GM12878 (cell line): ENCODE results near the gene LSM10. TPM values are rescaled to one million over a fixed set of nuclear protein-coding genes. Genes with fewer than 3 reads are reported as not detected.

Experiments used
- ATAC-seq: fragments of 200-7000 bp; cut with Tn5 transposase; 3 replicates; pipeline ENCODE4 v1.9.1; 2020; ENCODE audit warnings: mild to moderate bottlenecking, moderate library complexity
- BruUV-seq: library from RNA; stranded (reverse); fragments of 400-500 nt; replicated peaks from 2 replicates; lab custom pipeline; 2021; lab: Mats Ljungman, UMichigan
- CTCF ChIA-PET: fragments of 300-600 bp; sonication (Branson Sonifier 250); formaldehyde crosslinking; extraction: SDS; loops from one replicate; lab custom pipeline; 2021; ENCODE audit warnings: inconsistent platforms; lab: Yijun Ruan, JAX
- POLR2A ChIA-PET: fragments of 350-600 bp; formaldehyde crosslinking; extraction: SDS; loops from one replicate; lab custom pipeline; 2021; ENCODE audit warnings: inconsistent platforms; lab: Charles Lee
- RAD21 ChIA-PET: fragments of 300-600 bp; sonication (Branson Sonifier 250); formaldehyde crosslinking; loops from one replicate; lab custom pipeline; 2023; ENCODE audit warnings: antibody characterized with exemption; ENCODE audit not compliant: unreplicated experiment; lab: Charles Lee
- SMC1A ChIA-PET: fragments of 300-600 bp; sonication (Branson Sonifier 250); formaldehyde crosslinking; loops from one replicate; lab custom pipeline; 2023; ENCODE audit not compliant: unreplicated experiment, uncharacterized antibody; lab: Charles Lee
- DNase-seq: peaks from one replicate; pipeline ENCODE4 v3.0.0-alpha.2; 2011; ENCODE audit warnings: low read depth, low spot score
- FAIRE-seq: peaks from 3 replicates; lab custom pipeline; 2011; peaks lifted over from hg19 to GRCh38; lab: Jason Lieb, UNC
- H2AFZ ChIP-seq: 2 replicates; pipeline ENCODE4 v1.6.0; 2011; ENCODE audit warnings: low read depth, low read length, control low read depth; ENCODE audit not compliant: control insufficient read depth
- H3K27ac ChIP-seq: 2 replicates; pipeline ENCODE4 v1.5.1; 2011; ENCODE audit warnings: control low read depth; ENCODE audit not compliant: control insufficient read depth, insufficient read depth
- H3K27me3 ChIP-seq, 2 experiments: replicated peaks in 1 of 2; 2 replicates each; pipeline versions ENCODE4 v1.6.0 to v1.6.1; 2011; ENCODE audit warnings: low read length in 1 of 2; ENCODE audit not compliant: control insufficient read depth in 2 of 2, insufficient read depth in 2 of 2
- H3K36me3 ChIP-seq, 2 experiments: 2 replicates each; pipeline ENCODE4 v1.5.1; 2011; ENCODE audit warnings: low read length in 1 of 2; ENCODE audit not compliant: control insufficient read depth in 2 of 2, insufficient read depth in 2 of 2
- H3K4me1 ChIP-seq: 2 replicates; pipeline ENCODE4 v1.6.1; 2011; ENCODE audit warnings: mild to moderate bottlenecking, low read length, moderate library complexity, mixed read lengths; ENCODE audit not compliant: control insufficient read depth, insufficient read depth
- H3K4me2 ChIP-seq: 2 replicates; pipeline ENCODE4 v1.6.0; 2011; ENCODE audit warnings: control low read depth; ENCODE audit not compliant: control insufficient read depth, insufficient read depth
- H3K4me3 ChIP-seq: fragments of 200-600 bp; sonication (generic); 2 replicates; pipeline ENCODE4 v1.5.1; 2016
- H3K79me2 ChIP-seq: 2 replicates; pipeline ENCODE4 v1.6.0; 2011; ENCODE audit warnings: low read length; ENCODE audit not compliant: control insufficient read depth, insufficient read depth
- H3K9ac ChIP-seq: 2 replicates; pipeline ENCODE4 v1.8.0; 2011; ENCODE audit warnings: low read length, control low read depth, mixed read lengths; ENCODE audit not compliant: control insufficient read depth, insufficient read depth
- H3K9me3 ChIP-seq: replicated peaks from 3 replicates; pipeline ENCODE4 v1.5.1; 2011; ENCODE audit warnings: mild to moderate bottlenecking, low read length; ENCODE audit not compliant: control insufficient read depth, insufficient read depth
- H4K20me1 ChIP-seq: 2 replicates; pipeline ENCODE4 v1.6.0; 2011; ENCODE audit not compliant: control insufficient read depth, insufficient read depth
- BACH1 ChIP-seq: fragments of 450-650 bp; IDR thresholded peaks from 2 replicates; pipeline ENCODE4 v1.6.1; 2017; ENCODE audit warnings: mild to moderate bottlenecking, borderline replicate concordance
- BRCA1 ChIP-seq: IDR thresholded peaks from 2 replicates; pipeline ENCODE4 v1.6.1; 2011; ENCODE audit warnings: low read depth, low read length, improper control_type of control experiment
- CHD1 ChIP-seq: IDR thresholded peaks from 2 replicates; pipeline ENCODE4 v1.6.1; 2012; ENCODE audit warnings: low read depth, low read length, improper control_type of control experiment
- EGR1 ChIP-seq, 2 experiments: IDR thresholded peaks; 1 replicate in 1 of 2; 2 replicates in 1 of 2; pipeline ENCODE4 v1.6.1; 2011 to 2012; ENCODE audit warnings: low read depth in 2 of 2, low read length in 2 of 2, borderline replicate concordance in 1 of 2, mild to moderate bottlenecking in 1 of 2, moderate library complexity in 1 of 2
- GABPA ChIP-seq: IDR thresholded peaks from 2 replicates; pipeline ENCODE4 v1.6.1; 2014; ENCODE audit warnings: antibody characterized with exemption, low read depth, mild to moderate bottlenecking, inconsistent platforms
- HDGF ChIP-seq: fragments of 450-650 bp; IDR thresholded peaks from 2 replicates; pipeline ENCODE4 v1.6.1; 2016; ENCODE audit warnings: antibody characterized with exemption
- IRF4 ChIP-seq: IDR thresholded peaks from 2 replicates; pipeline ENCODE4 v1.6.1; 2011; ENCODE audit warnings: low read depth, low read length
- JUNB ChIP-seq: IDR thresholded peaks from 2 replicates; pipeline ENCODE4 v1.6.1; 2016; ENCODE audit warnings: antibody characterized with exemption, mild to moderate bottlenecking
- JUND ChIP-seq: IDR thresholded peaks from 2 replicates; pipeline ENCODE4 v1.6.1; 2012; ENCODE audit warnings: low read depth, mild to moderate bottlenecking, low read length, improper control_type of control experiment, moderate library complexity
- KLF5 ChIP-seq: fragments of 450-650 bp; IDR thresholded peaks from 2 replicates; pipeline ENCODE4 v1.6.1; 2014; ENCODE audit warnings: mild to moderate bottlenecking; ENCODE audit not compliant: partially characterized antibody
- NBN ChIP-seq: fragments of 450-650 bp; IDR thresholded peaks from 2 replicates; pipeline ENCODE4 v1.6.1; 2016
- POU2F2 ChIP-seq: IDR thresholded peaks from 3 replicates; pipeline ENCODE4 v1.6.1; 2011; ENCODE audit warnings: low read depth, mild to moderate bottlenecking, low read length, borderline replicate concordance
- SP1 ChIP-seq: IDR thresholded peaks from one replicate; pipeline ENCODE4 v1.6.1; 2011; ENCODE audit warnings: low read depth, low read length
- SUZ12 ChIP-seq: fragments of 200-600 bp; sonication (generic); IDR thresholded peaks from one replicate; pipeline ENCODE4 v1.6.1; 2018; ENCODE audit warnings: antibody characterized with exemption, mild to moderate bottlenecking; ENCODE audit not compliant: unreplicated experiment
- TAF1 ChIP-seq: IDR thresholded peaks from 2 replicates; pipeline ENCODE4 v1.6.1; 2011; ENCODE audit warnings: mild to moderate bottlenecking, low read depth, low read length, borderline replicate concordance
- TBL1XR1 ChIP-seq: IDR thresholded peaks from 2 replicates; pipeline ENCODE4 v1.6.1; 2012; ENCODE audit warnings: low read depth, low read length, improper control_type of control experiment
- TCF12 ChIP-seq: IDR thresholded peaks from 2 replicates; pipeline ENCODE4 v1.6.1; 2011; ENCODE audit warnings: low read depth, mild to moderate bottlenecking, low read length
- USF1 ChIP-seq: IDR thresholded peaks from 2 replicates; pipeline ENCODE4 v1.6.1; 2011; ENCODE audit warnings: borderline replicate concordance, low read depth, mild to moderate bottlenecking, moderate library complexity, mixed read lengths, low read length; ENCODE audit not compliant: insufficient read depth; ENCODE audit errors: extremely low read length
- ZBED1 ChIP-seq: IDR thresholded peaks from 2 replicates; pipeline ENCODE4 v1.6.1; 2016; ENCODE audit warnings: borderline replicate concordance
- ZNF217 ChIP-seq: fragments of 450-650 bp; IDR thresholded peaks from 2 replicates; pipeline ENCODE4 v1.6.1; 2017; ENCODE audit warnings: antibody characterized with exemption, mild to moderate bottlenecking
- ZNF384 ChIP-seq: IDR thresholded peaks from 2 replicates; pipeline ENCODE4 v1.6.1; 2012; ENCODE audit warnings: low read depth, mild to moderate bottlenecking, low read length, improper control_type of control experiment, borderline replicate concordance
- WGBS: methylation state at CpG from one replicate; pipeline ENCODE4 v1.1.6; 2016; ENCODE audit warnings: low lambda C conversion rate; ENCODE audit not compliant: insufficient replicate concordance, insufficient coverage; ENCODE audit errors: missing lambda C conversion rate; 5-methylcytosine and 5-hydroxymethylcytosine counted together
- in situ Hi-C: fragments of 300-500 bp; cut with MboI; formaldehyde crosslinking; loops from 9 replicates; pipeline ENCODE4 v1.14.3; 2018; ENCODE audit warnings: mixed read lengths
- intact Hi-C: fragments of 100-400 bp; cut with micrococcal nuclease; formaldehyde crosslinking; loops from one replicate; pipeline ENCODE4 v1.14.2; 2022; ENCODE audit not compliant: unreplicated experiment
- polyA plus RNA-seq, 11 experiments: library from polyadenylated mRNA; depleted of rRNA in 4 of 11; unstranded in 6 of 11; stranded (reverse) in 5 of 11; fragments of >200 nt; fragmentation: Nextera tagmentation in 4 of 11; fragmentation: Illumina TruSeq in 1 of 11; extraction: Ambion mirVana in 4 of 11; extraction: Trizol in 1 of 11; gene quantifications; 1 replicate in 1 of 11; 2 replicates in 10 of 11; pipeline versions ENCODE4 v1.2.1 to v1.2.3, GENCODE V29; 2011 to 2016; ENCODE audit warnings: inconsistent platforms in 2 of 11, missing spikeins in 2 of 11, low read depth in 1 of 11
- total RNA-seq, 4 experiments: library from RNA; depleted of rRNA in 3 of 4; stranded (reverse); fragments of >200 nt in 3 of 4; fragmentation: Illumina TruSeq in 1 of 4; extraction: Trizol in 1 of 4; gene quantifications; 2 replicates each; pipeline versions ENCODE4 v1.2.1 to v1.2.3, GENCODE V29; 2013 to 2021
- TF ChIP-seq, protein P1 (sequence below): fragments of 450-650 bp; IDR thresholded peaks from 2 replicates; pipeline ENCODE4 v1.6.1; 2017; ENCODE audit warnings: antibody characterized with exemption, mild to moderate bottlenecking, moderate library complexity

Gene LSM10
- total and polyA plus RNA-seq, 10 of the 15 experiments (the other 5 are each of a cell fraction or from before 2014, with no cell fraction given) = 13.1 to 103 (median 57.5) TPM

GRCh38 chr1:36420836-36421317, 23.2 kb upstream of the LSM10 start (continued):
- TF ChIP-seq, protein P1, sequence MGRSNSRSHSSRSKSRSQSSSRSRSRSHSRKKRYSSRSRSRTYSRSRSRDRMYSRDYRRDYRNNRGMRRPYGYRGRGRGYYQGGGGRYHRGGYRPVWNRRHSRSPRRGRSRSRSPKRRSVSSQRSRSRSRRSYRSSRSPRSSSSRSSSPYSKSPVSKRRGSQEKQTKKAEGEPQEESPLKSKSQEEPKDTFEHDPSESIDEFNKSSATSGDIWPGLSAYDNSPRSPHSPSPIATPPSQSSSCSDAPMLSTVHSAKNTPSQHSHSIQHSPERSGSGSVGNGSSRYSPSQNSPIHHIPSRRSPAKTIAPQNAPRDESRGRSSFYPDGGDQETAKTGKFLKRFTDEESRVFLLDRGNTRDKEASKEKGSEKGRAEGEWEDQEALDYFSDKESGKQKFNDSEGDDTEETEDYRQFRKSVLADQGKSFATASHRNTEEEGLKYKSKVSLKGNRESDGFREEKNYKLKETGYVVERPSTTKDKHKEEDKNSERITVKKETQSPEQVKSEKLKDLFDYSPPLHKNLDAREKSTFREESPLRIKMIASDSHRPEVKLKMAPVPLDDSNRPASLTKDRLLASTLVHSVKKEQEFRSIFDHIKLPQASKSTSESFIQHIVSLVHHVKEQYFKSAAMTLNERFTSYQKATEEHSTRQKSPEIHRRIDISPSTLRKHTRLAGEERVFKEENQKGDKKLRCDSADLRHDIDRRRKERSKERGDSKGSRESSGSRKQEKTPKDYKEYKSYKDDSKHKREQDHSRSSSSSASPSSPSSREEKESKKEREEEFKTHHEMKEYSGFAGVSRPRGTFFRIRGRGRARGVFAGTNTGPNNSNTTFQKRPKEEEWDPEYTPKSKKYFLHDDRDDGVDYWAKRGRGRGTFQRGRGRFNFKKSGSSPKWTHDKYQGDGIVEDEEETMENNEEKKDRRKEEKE = no peak
- TF ChIP-seq ZBED1 (no peak), ZNF217 (no peak), BRCA1 (no peak), EGR1 (IDR thresholded peaks at IDR 0.05; ENCODE audit: borderline replicate concordance in 1 of 2, low read depth in 2 of 2, low read length in 2 of 2) (no peak), IRF4 (0 out of 2 replicates have a peak, but pooled peaks have one; percentile 14), JUNB (no peak), GABPA (no peak), HDGF (peak; percentile 95)

GRCh38 chr1:36420409-36420808, 22.7 kb upstream of the LSM10 start:
- H3K27me3 ChIP-seq = no peaks in the 10 kb centered on the region
- no peaks in the 10 kb centered on the region for H3K9me3 ChIP-seq
- RAD21 ChIA-PET = interaction anchor here (0.6 to 2.3 kb wide), 13 partner anchors 15 to 326 kb away, joined by 3 to 15 read pairs (median 5); partner anchors contain the start of gene TRAPPC3
- H3K27ac ChIP-seq = peak overlapping the region; percentile 31; the same call in 1 of the 2 replicates
- peak overlapping the region; percentile 75; the same call in 1 of the 2 replicates for H3K4me2 ChIP-seq
- DNase-seq (no peak), ATAC-seq (no peak), FAIRE-seq (no peak)
- H3K4me3 ChIP-seq = no peak overlapping the region
- WGBS = 57% methylated on average over 5 of the region's 5 CpGs
- peaks cover 6% of the 10 kb centered on the region; the same call in 1 of the 2 replicates for H3K4me1 ChIP-seq
- no peaks in the 10 kb centered on the region for H4K20me1 ChIP-seq
- SMC1A ChIA-PET = interaction anchor here (0.8 to 2.9 kb wide), 9 partner anchors 31 to 271 kb away, joined by 3 to 16 read pairs (median 5); partner anchors contain the start of gene TRAPPC3
- peak overlapping the region; percentile 93 for H2AFZ ChIP-seq
- CTCF ChIA-PET = interaction anchor here (0.7 to 4.4 kb wide), 21 partner anchors 11 to 270 kb away, joined by 3 to 59 read pairs (median 4); partner anchors contain the start of genes EVA1B, OSCP1, SH3D21 and TRAPPC3
- H3K36me3 ChIP-seq = no peaks in the 10 kb centered on the region
- POLR2A ChIA-PET = interaction anchor here (1.0 to 1.1 kb wide), 2 partner anchors 36 to 135 kb away, joined by 3 read pairs; no protein-coding TSS in a partner anchor
- no TSS peak for BruUV-seq
- H3K9ac ChIP-seq = peak overlapping the region; percentile 40; the same call in 1 of the 2 replicates
- no peaks in the 10 kb centered on the region for H3K79me2 ChIP-seq
- intact Hi-C loops (loop anchor here (1.0 to 5.0 kb wide), 3 partner anchors 78 to 323 kb away; partner anchors contain the start of gene TRAPPC3), in situ Hi-C loops (loop anchor here (5.0 kb wide), 1 partner anchor 73 kb away; no protein-coding TSS in a partner anchor)
- TF ChIP-seq ZNF384 = no peak
- no peak for TF ChIP-seq SP1
- no peak for TF ChIP-seq NBN
- no peak for TF ChIP-seq SUZ12
- TF ChIP-seq USF1 = no peak
- TF ChIP-seq KLF5 = no peak
- no peak for TF ChIP-seq POU2F2
- TF ChIP-seq JUND = no peak
- no peak for TF ChIP-seq BACH1
- no peak for TF ChIP-seq TAF1
- TF ChIP-seq TCF12 = no peak
- TF ChIP-seq CHD1 = no peak
- no peak for TF ChIP-seq TBL1XR1
